GM12874 (cell line): ENCODE measurements around the gene LIN28A.
"Not testable (repeated sequence)": the region's sequence is repeated elsewhere in the genome, so short reads cannot be mapped to it uniquely, and the experiment has no call there.

Experiments used
- CTCF ChIP-seq: IDR thresholded peaks from 2 replicates; pipeline ENCODE4 v1.5.1; 2011; ENCODE audit warnings: low read depth, mild to moderate bottlenecking, control low read depth, low read length, moderate library complexity; ENCODE audit not compliant: insufficient read depth

Gene LIN28A

DNA sequence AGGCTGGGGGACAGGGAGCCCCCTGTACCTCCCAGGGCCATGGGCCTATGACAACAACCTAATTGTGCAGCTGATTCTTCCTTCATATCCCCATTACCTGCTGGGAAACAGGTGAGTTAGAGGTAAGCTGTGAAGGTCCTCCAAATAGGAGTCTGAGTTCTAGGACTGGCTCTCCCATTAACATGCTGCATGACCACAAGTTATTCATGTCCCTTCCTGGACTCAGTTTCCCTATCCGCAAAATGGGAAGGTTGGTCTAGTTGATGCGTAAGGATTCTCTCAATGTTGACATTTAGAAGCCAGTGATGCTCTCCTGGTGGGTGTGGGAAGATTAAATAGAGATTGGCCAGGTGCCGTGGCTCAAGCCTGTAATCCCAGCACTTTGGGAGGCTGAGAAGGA lies 42.1 kb upstream of the LIN28A start:
- TF ChIP-seq CTCF, result no peak

DNA sequence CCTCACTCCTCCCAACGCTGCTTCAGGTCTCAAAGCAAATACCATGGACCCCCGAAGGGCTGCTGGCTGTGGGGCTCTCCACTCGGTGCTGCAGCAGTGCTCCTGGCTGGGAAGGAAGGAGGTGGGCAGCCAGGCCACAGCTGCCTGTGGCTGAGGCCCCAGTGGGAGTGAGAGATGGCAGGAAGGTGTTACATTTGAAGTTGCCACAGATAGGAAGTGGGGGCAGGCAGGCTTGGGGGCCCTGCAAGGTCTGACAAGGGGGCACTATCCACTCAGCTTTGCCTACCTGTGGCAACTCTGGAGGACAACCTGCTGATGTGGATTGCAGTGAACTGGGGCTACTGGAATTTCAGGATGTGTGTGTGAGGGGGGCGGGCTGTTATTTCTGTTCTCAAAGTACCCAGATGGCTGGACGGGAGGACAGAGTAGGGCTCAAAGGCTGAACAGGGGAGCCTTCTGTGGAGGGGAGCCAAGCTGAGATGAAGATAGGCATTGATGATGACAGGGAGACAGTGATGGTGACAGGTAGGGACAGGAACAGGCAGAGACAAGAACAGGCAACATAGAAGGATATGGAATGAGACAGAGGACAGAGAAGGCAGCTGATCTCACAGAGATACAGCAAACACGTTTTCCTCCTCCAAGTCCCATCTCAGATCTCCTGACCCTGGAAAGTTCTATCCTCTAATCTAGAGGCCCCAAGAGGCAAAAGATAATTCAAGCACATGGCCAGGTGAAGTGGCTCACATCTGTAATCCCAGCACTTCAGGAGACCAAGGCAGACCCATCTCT lies 39.8 kb upstream of the LIN28A start:
- TF ChIP-seq CTCF, result no peak

- TF ChIP-seq CTCF, result no peak
Measured at GRCh38 chr1:26372039-26372438, 38.6 kb upstream of the LIN28A start.

DNA sequence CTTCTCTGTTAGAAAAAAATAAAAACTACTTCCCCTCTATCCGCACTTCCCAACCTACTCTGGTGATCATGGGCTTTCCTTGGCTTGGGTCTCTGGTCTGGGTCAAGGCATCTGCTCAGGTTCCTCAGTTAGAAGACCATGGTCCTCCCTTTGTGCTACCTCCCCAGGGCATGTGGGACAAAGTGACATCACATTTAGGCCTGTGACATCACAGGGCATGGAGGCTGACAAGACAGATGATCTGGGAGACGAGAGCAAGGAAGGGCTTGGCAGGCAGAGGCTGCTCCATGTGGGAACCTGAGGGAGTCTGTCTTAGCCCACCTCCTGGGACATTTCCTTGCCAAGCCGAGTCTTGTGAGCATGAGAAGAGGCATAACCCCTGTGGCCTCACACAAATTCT lies 38.0 kb upstream of the LIN28A start, which contains the start of gene ZNF683:
ZNF683 (minus strand) TSS at position 140 of the 400 bp plus-strand sequence. CDS start 4,179 bp downstream, outside the sequence.
- not testable (repeated sequence) for TF ChIP-seq CTCF

DNA sequence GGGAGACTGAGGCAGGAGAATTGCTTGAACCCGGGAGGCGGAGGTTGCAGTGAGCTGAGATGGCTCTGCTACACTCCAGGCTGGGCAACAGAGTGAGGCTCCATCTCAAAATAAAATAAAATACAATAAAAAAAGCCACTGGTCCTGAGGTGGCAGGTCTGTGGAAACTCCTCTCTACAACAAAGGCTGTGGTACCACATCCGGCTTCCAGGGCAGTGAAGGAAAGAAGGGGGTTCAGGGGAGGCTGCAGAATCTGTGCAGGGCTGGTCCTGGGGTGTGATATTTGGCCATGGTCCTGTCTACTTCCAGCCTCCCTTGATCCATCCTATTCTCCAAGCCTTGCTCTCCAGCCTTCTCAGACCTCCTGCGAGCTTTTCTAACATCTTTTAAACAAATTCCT lies 37.3 kb upstream of the LIN28A start:
- no peak for TF ChIP-seq CTCF

GRCh38 chr1:26373789-26374188 lies 36.8 kb upstream of the LIN28A start:
- TF ChIP-seq CTCF, result no peak

GRCh38 chr1:26375081-26375480 lies 35.5 kb upstream of the LIN28A start:
- TF ChIP-seq CTCF, result no peak
